H1 (cell line): Measurements from ENCODE around the gene MPP3. TPM values are rescaled to one million over a fixed set of nuclear protein-coding genes. Genes with fewer than 3 reads are reported as not detected.
A peak's percentile ranks its signal among the peaks of the same experiment; 100 is the strongest.

Experiments used
- CTCF ChIA-PET: fragments of 300-600 bp; sonication (Branson Sonifier 250); formaldehyde crosslinking; loops from one replicate; lab custom pipeline; 2021; ENCODE audit not compliant: partially characterized antibody; lab: Charles Lee
- POLR2A ChIA-PET: fragments of 300-600 bp; sonication (Branson Sonifier 250); formaldehyde crosslinking; loops from one replicate; lab custom pipeline; 2021; ENCODE audit warnings: inconsistent platforms; ENCODE audit not compliant: partially characterized antibody; lab: Charles Lee
- DNase-seq, 2 experiments: peaks; one replicate each; pipeline versions ENCODE4 v3.0.0 to v3.0.0-alpha.2; 2010 to 2022; ENCODE audit warnings: low spot score in 2 of 2, low read depth in 1 of 2, mixed read lengths in 1 of 2
- FAIRE-seq: peaks from 2 replicates; lab custom pipeline; 2011; peaks lifted over from hg19 to GRCh38; lab: Jason Lieb, UNC
- H2AFZ ChIP-seq: 2 replicates; pipeline ENCODE4 v1.8.1; 2012; ENCODE audit warnings: low read length, inconsistent platforms
- H2AK5ac ChIP-seq: 2 replicates; pipeline ENCODE4 v1.6.1; 2013; ENCODE audit warnings: low read depth, low read length
- H2BK120ac ChIP-seq: replicated peaks from 2 replicates; pipeline ENCODE3; 2013; ENCODE audit warnings: low read depth, low read length, inconsistent platforms
- H2BK12ac ChIP-seq: 2 replicates; pipeline ENCODE4 v1.6.1; 2013; ENCODE audit warnings: low read depth, low read length
- H2BK15ac ChIP-seq: 2 replicates; pipeline ENCODE4 v1.6.1; 2013; ENCODE audit warnings: low read length
- H2BK20ac ChIP-seq: 2 replicates; pipeline ENCODE4 v1.6.1; 2013; ENCODE audit warnings: low read length
- H2BK5ac ChIP-seq: 2 replicates; pipeline ENCODE4 v1.6.1; 2013; ENCODE audit warnings: low read depth, low read length
- H3K14ac ChIP-seq: 2 replicates; pipeline ENCODE4 v1.6.1; 2013; ENCODE audit warnings: inconsistent platforms; ENCODE audit not compliant: insufficient read length
- H3K18ac ChIP-seq: 2 replicates; pipeline ENCODE4 v1.6.1; 2013; ENCODE audit warnings: low read length; ENCODE audit errors: extremely low read depth
- H3K23ac ChIP-seq: 2 replicates; pipeline ENCODE4 v1.6.1; 2013; ENCODE audit warnings: inconsistent platforms; ENCODE audit not compliant: insufficient read length
- H3K23me2 ChIP-seq: 2 replicates; pipeline ENCODE4 v1.6.1; 2013; ENCODE audit warnings: low read depth, low read length
- H3K27ac ChIP-seq: 2 replicates; pipeline ENCODE4 v1.6.1; 2011; ENCODE audit warnings: low read depth, low read length, inconsistent platforms
- H3K27me3 ChIP-seq, 4 experiments: replicated peaks in 1 of 4; 1 replicate in 1 of 4; 2 replicates in 3 of 4; pipeline versions ENCODE4 v1.6.1 to v1.8.1; 2011 to 2013; ENCODE audit warnings: low read length in 3 of 4, mild to moderate bottlenecking in 3 of 4, inconsistent platforms in 2 of 4, mixed read lengths in 2 of 4, moderate library complexity in 1 of 4; ENCODE audit not compliant: control insufficient read depth in 3 of 4, insufficient read depth in 3 of 4; ENCODE audit errors: extremely low read depth in 1 of 4
- H3K36me3 ChIP-seq, 4 experiments: 2 replicates each; pipeline versions ENCODE4 v1.6.1 to v1.8.1; 2011 to 2013; ENCODE audit warnings: mild to moderate bottlenecking in 4 of 4, low read length in 3 of 4, moderate library complexity in 2 of 4, control low read depth in 1 of 4, inconsistent platforms in 1 of 4; ENCODE audit not compliant: insufficient read depth in 4 of 4, control insufficient read depth in 2 of 4
- H3K4ac ChIP-seq: replicated peaks from 2 replicates; pipeline ENCODE3; 2013; ENCODE audit warnings: low read length, low read depth, mixed read lengths, inconsistent platforms; ENCODE audit not compliant: insufficient read length
- H3K4me1 ChIP-seq, 4 experiments: replicated peaks in 1 of 4; 1 replicate in 1 of 4; 2 replicates in 3 of 4; pipeline versions ENCODE4 v1.6.1 to v1.8.1; 2011 to 2013; ENCODE audit warnings: low read length in 3 of 4, inconsistent platforms in 2 of 4, mixed read lengths in 1 of 4; ENCODE audit not compliant: insufficient read depth in 4 of 4, control insufficient read depth in 3 of 4
- H3K4me2 ChIP-seq, 2 experiments: 2 replicates each; pipeline versions ENCODE4 v1.6.1 to v1.8.1; 2011 to 2013; ENCODE audit warnings: low read depth in 2 of 2, low read length in 2 of 2, control low read depth in 1 of 2, inconsistent platforms in 1 of 2, mild to moderate bottlenecking in 1 of 2; ENCODE audit not compliant: insufficient read depth in 1 of 2
- H3K4me3 ChIP-seq, 4 experiments: fragments of 200-600, 300-600 bp in 1 of 4; sonication (generic), shearing (Covaris generic), sonication (Bioruptor Twin) in 1 of 4; 2 replicates each; pipeline versions ENCODE4 v1.5.1 to v1.8.1; 2011 to 2016; ENCODE audit warnings: low read length in 4 of 4, low read depth in 3 of 4, control low read depth in 2 of 4, inconsistent platforms in 2 of 4, mild to moderate bottlenecking in 2 of 4, mixed read lengths in 1 of 4, moderate library complexity in 1 of 4; ENCODE audit not compliant: insufficient read depth in 2 of 4; ENCODE audit errors: extremely low read depth in 1 of 4
- H3K56ac ChIP-seq: replicated peaks from 2 replicates; pipeline ENCODE3; 2013; ENCODE audit warnings: low read depth, mild to moderate bottlenecking, mixed read lengths, low read length, inconsistent platforms; ENCODE audit not compliant: insufficient read length
- H3K79me1 ChIP-seq: 2 replicates; pipeline ENCODE4 v1.6.1; 2013; ENCODE audit warnings: low read depth, low read length, control low read depth
- H3K79me2 ChIP-seq, 2 experiments: 2 replicates each; pipeline versions ENCODE4 v1.6.1 to v1.8.1; 2012 to 2013; ENCODE audit warnings: low read length in 2 of 2, mild to moderate bottlenecking in 2 of 2, inconsistent platforms in 1 of 2; ENCODE audit not compliant: insufficient read depth in 2 of 2, control insufficient read depth in 1 of 2
- H3K9ac ChIP-seq, 4 experiments: replicated peaks in 1 of 4; 1 replicate in 1 of 4; 2 replicates in 3 of 4; pipeline versions ENCODE4 v1.6.1 to v1.8.1; 2011 to 2013; ENCODE audit warnings: low read depth in 3 of 4, low read length in 3 of 4, control low read depth in 2 of 4, mild to moderate bottlenecking in 2 of 4, moderate library complexity in 2 of 4, inconsistent platforms in 1 of 4; ENCODE audit errors: extremely low read depth in 1 of 4
- H3K9me3 ChIP-seq, 2 experiments: 2 replicates each; pipeline versions ENCODE4 v1.6.1 to v1.8.1; 2012 to 2013; ENCODE audit warnings: mild to moderate bottlenecking in 2 of 2, moderate library complexity in 2 of 2, control low read depth in 1 of 2, inconsistent platforms in 1 of 2, low read depth in 1 of 2, low read length in 1 of 2, mixed read lengths in 1 of 2; ENCODE audit not compliant: insufficient read depth in 2 of 2
- H4K20me1 ChIP-seq, 2 experiments: replicated peaks in 1 of 2; 2 replicates each; pipeline versions ENCODE3 to v1.8.1; 2011 to 2013; ENCODE audit warnings: inconsistent platforms in 2 of 2, low read length in 2 of 2, mild to moderate bottlenecking in 1 of 2; ENCODE audit not compliant: insufficient read depth in 2 of 2, control insufficient read depth in 1 of 2
- H4K5ac ChIP-seq: 2 replicates; pipeline ENCODE4 v1.6.1; 2013; ENCODE audit warnings: low read length, low read depth, mixed read lengths, inconsistent platforms; ENCODE audit not compliant: insufficient read length
- H4K8ac ChIP-seq: 2 replicates; pipeline ENCODE4 v1.8.0; 2013; ENCODE audit warnings: mild to moderate bottlenecking, moderate library complexity, low read length, inconsistent platforms; ENCODE audit not compliant: insufficient read depth; ENCODE audit errors: extremely low read depth
- H4K91ac ChIP-seq: replicated peaks from 2 replicates; pipeline ENCODE3; 2013; ENCODE audit warnings: low read length, mixed read lengths, inconsistent platforms; ENCODE audit not compliant: insufficient read length
- CEBPB ChIP-seq: IDR thresholded peaks from 2 replicates; pipeline ENCODE4 v1.6.1; 2012; ENCODE audit warnings: low read depth, low read length
- CTCF ChIP-seq, 3 experiments: IDR thresholded peaks; 1 replicate in 2 of 3; 2 replicates in 1 of 3; pipeline versions ENCODE4 v1.5.1 to v1.6.1; 2011; ENCODE audit warnings: low read length in 3 of 3, mild to moderate bottlenecking in 3 of 3, inconsistent platforms in 2 of 3, low read depth in 1 of 3, moderate library complexity in 1 of 3; ENCODE audit not compliant: insufficient read depth in 1 of 3; ENCODE audit errors: control extremely low read depth in 1 of 3
- RAD21 ChIP-seq, 2 experiments: IDR thresholded peaks in 1 of 2; conservative IDR thresholded peaks in 1 of 2; 2 replicates each; pipeline ENCODE4 v1.6.1; 2011; ENCODE audit warnings: low read depth in 2 of 2, low read length in 2 of 2, improper control_type of control experiment in 1 of 2, inconsistent platforms in 1 of 2, mild to moderate bottlenecking in 1 of 2, moderate library complexity in 1 of 2
- WGBS, 2 experiments: shearing (Covaris generic) in 1 of 2; methylation state at CpG; one replicate each; pipeline versions ENCODE4 v1.1.6 to v1.1.7; 2013 to 2015; ENCODE audit warnings: low lambda C conversion rate in 2 of 2, mixed read lengths in 2 of 2, inconsistent platforms in 1 of 2, low coverage in 1 of 2, missing lambda C conversion rate in 1 of 2; ENCODE audit not compliant: insufficient replicate concordance in 2 of 2, insufficient coverage in 1 of 2, insufficient read length in 1 of 2; ENCODE audit errors: extremely low coverage in 1 of 2, missing lambda C conversion rate in 1 of 2; 5-methylcytosine and 5-hydroxymethylcytosine counted together
- polyA plus RNA-seq, 7 experiments: library from polyadenylated mRNA; depleted of rRNA in 3 of 7; stranded (reverse) in 5 of 7; unstranded in 2 of 7; fragments of >200 nt in 5 of 7; fragments of 200-250 nt in 2 of 7; gene quantifications; 1 replicate in 5 of 7; 2 replicates in 1 of 7; 4 replicates in 1 of 7; pipeline versions ENCODE4 v1.2.1 to v1.2.3, GENCODE V29; 2011 to 2013; ENCODE audit warnings: missing spikeins in 2 of 7, mixed read lengths in 2 of 7
- total RNA-seq: library from RNA; stranded (reverse); fragmentation: NEBNext Ultra II Directional; extraction: Animal tissue kit (Norgen Biotek cat#: 25700); gene quantifications from 2 replicates; pipeline ENCODE4 v1.2.1, GENCODE V29; 2021

Gene MPP3
- total and polyA plus RNA-seq, 2 of the 8 experiments (the other 6 are each of a cell fraction or from before 2014, with no cell fraction given) = 3.1 to 6.1 TPM

DNA sequence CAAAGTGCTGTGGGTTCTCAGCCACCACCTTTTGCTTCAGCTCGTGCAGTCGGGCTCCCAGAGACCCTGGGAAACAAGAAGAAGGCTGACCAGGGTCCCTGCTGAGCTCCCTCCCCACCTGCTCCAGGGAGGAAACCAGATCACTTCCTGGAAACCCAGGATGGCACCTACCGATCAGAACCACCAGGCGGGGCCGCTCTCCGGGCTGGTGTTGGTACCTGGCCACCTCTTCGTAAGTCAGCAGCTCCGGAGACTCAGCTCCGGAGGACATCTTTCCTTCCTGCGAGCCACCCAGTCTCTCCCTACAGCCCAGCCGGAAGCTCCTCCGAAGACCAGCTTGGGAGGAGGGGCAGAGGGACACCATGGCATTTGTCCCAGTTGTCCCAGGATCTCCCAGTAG is 18.9 kb downstream of the MPP3 start:
- H3K4me3 ChIP-seq = no peak overlapping the region
- no peak overlapping the region for H2BK15ac ChIP-seq
- 77% methylated on average over 12 of the region's 12 CpGs; no CpG with 5 or more reads in 1 of the 2 experiments for WGBS, 2 experiments
- DNase-seq (peak in 1 of 2 experiments; percentile 58), FAIRE-seq (no peak)
- H2BK5ac ChIP-seq = peak overlapping the region; percentile 6; the same call in 1 of the 2 replicates
- no peak overlapping the region for H2BK20ac ChIP-seq
- H3K79me2 ChIP-seq = no peaks in the 10 kb centered on the region
- ChIA-PET CTCF (interaction anchor here (0.8 to 3.1 kb wide), 6 partner anchors 16 to 47 kb away, joined by 3 to 20 read pairs (median 4); partner anchors contain the start of gene CD300LG), POLR2A (interaction anchor here (1.0 to 1.3 kb wide), 2 partner anchors 9 to 10 kb away, joined by 3 to 5 read pairs; no protein-coding TSS in a partner anchor)
- no peaks in the 10 kb centered on the region for H3K9me3 ChIP-seq
- H3K4me1 ChIP-seq = peaks cover 0 to 4% (median 1%) of the 10 kb centered on the region in 4 experiments; a peak in 1 of 7 replicates
- H2AFZ ChIP-seq = no peak overlapping the region
- no peak overlapping the region for H2BK120ac ChIP-seq
- TF ChIP-seq CTCF (IDR thresholded peaks at IDR 0.05; ENCODE audit: control extremely low read depth in 1 of 3, insufficient read depth in 1 of 3, low read depth in 1 of 3, low read length in 3 of 3) (peak; percentile 47 to 58 (median 48)), RAD21 (IDR thresholded peaks at IDR 0.05 in 1 of 2, conservative IDR thresholded peaks at IDR 0.05 in 1 of 2; ENCODE audit: low read depth in 2 of 2, low read length in 2 of 2) (peak; percentile 32 to 47), CEBPB (no peak)
- H3K9ac ChIP-seq = no peak overlapping the region
- H2BK12ac ChIP-seq = no peak overlapping the region
- H3K4me2 ChIP-seq = no peak overlapping the region
- no peak overlapping the region for H3K18ac ChIP-seq
- H3K27ac ChIP-seq = no peak overlapping the region
- H2AK5ac ChIP-seq = no peak overlapping the region
- no peak overlapping the region for H4K91ac ChIP-seq
- H3K79me1 ChIP-seq = no peaks in the 10 kb centered on the region
- H4K8ac ChIP-seq = peak overlapping the region; percentile 80
- no peaks in the 10 kb centered on the region for H3K27me3 ChIP-seq
- peaks cover 0 to 1% of the 10 kb centered on the region in 2 experiments for H4K20me1 ChIP-seq
- no peak overlapping the region for H3K23ac ChIP-seq
- H4K5ac ChIP-seq = no peak overlapping the region
- no peak overlapping the region for H3K56ac ChIP-seq
- no peaks in the 10 kb centered on the region for H3K36me3 ChIP-seq
- no peaks in the 10 kb centered on the region for H3K23me2 ChIP-seq
- H3K14ac ChIP-seq = no peak overlapping the region
- H3K4ac ChIP-seq = no peak overlapping the region
